ENCODE results near the gene GAB3.

GAB3 gene

GRCh38 chrX:154750301-154751202, at the start of gene GAB3:
Gene GAB3, minus strand, starts transcription at chrX:154751077. Its CDS starts 52 bp downstream, at chrX:154751025.
- in situ Hi-C loops (cut with MboI; ENCODE audit: low sequenced_read_pairs) = no loop called here

- in situ Hi-C loops (cut with MboI; ENCODE audit: low sequenced_read_pairs) = no loop called here
Measured at GRCh38 chrX:154799556-154800348, 48.9 kb upstream of the GAB3 start.

GRCh38 chrX:154797006-154797405, 46.1 kb upstream of the GAB3 start:
- in situ Hi-C loops (cut with MboI; ENCODE audit: low sequenced_read_pairs) = no loop called here

GRCh38 chrX:154795016-154795415, 44.1 kb upstream of the GAB3 start:
- in situ Hi-C loops (cut with MboI; ENCODE audit: low sequenced_read_pairs) = no loop called here

GRCh38 chrX:154793084-154793795, 42.4 kb upstream of the GAB3 start:
- in situ Hi-C loops (cut with MboI; ENCODE audit: low sequenced_read_pairs) = no loop called here

- in situ Hi-C loops (cut with MboI; ENCODE audit: low sequenced_read_pairs) = no loop called here
Measured at GRCh38 chrX:154791939-154792338, 41.1 kb upstream of the GAB3 start.

- in situ Hi-C loops (cut with MboI; ENCODE audit: low sequenced_read_pairs) = no loop called here
Measured at GRCh38 chrX:154791467-154791866, 40.6 kb upstream of the GAB3 start.

- in situ Hi-C loops (cut with MboI; ENCODE audit: low sequenced_read_pairs) = no loop called here
Measured at GRCh38 chrX:154785716-154786115, 34.8 kb upstream of the GAB3 start.

GRCh38 chrX:154784149-154784995, 33.5 kb upstream of the GAB3 start:
- in situ Hi-C loops (cut with MboI; ENCODE audit: low sequenced_read_pairs) = no loop called here

- in situ Hi-C loops (cut with MboI; ENCODE audit: low sequenced_read_pairs) = no loop called here
Measured at GRCh38 chrX:154780968-154781367, 30.1 kb upstream of the GAB3 start.

- in situ Hi-C loops (cut with MboI; ENCODE audit: low sequenced_read_pairs) = no loop called here
Measured at GRCh38 chrX:154779261-154779660, 28.4 kb upstream of the GAB3 start.

- in situ Hi-C loops (cut with MboI; ENCODE audit: low sequenced_read_pairs) = no loop called here
Measured at GRCh38 chrX:154776753-154777152, 25.9 kb upstream of the GAB3 start.

GRCh38 chrX:154775419-154776349, 24.8 kb upstream of the GAB3 start:
- in situ Hi-C loops (cut with MboI; ENCODE audit: low sequenced_read_pairs) = no loop called here

- in situ Hi-C loops (cut with MboI; ENCODE audit: low sequenced_read_pairs) = no loop called here
Measured at GRCh38 chrX:154774622-154775021, 23.7 kb upstream of the GAB3 start.

GRCh38 chrX:154762537-154763296, 11.8 kb upstream of the GAB3 start, which contains the start of gene DKC1:
Gene DKC1, plus strand, starts transcription at chrX:154762864. Its CDS starts 102 bp downstream, at chrX:154762966.
- in situ Hi-C loops (cut with MboI; ENCODE audit: low sequenced_read_pairs) = no loop called here

GRCh38 chrX:154761977-154762536, 11.2 kb upstream of the GAB3 start:
- in situ Hi-C loops (cut with MboI; ENCODE audit: low sequenced_read_pairs) = no loop called here

- in situ Hi-C loops (cut with MboI; ENCODE audit: low sequenced_read_pairs) = no loop called here
Measured at GRCh38 chrX:154758696-154759095, 7.8 kb upstream of the GAB3 start.

GRCh38 chrX:154751669-154752271, 893 bp upstream of the GAB3 start:
- in situ Hi-C loops (cut with MboI; ENCODE audit: low sequenced_read_pairs) = no loop called here

Measured in hTERT RPE-1 (cell line).